Heart right ventricle (tissue), 16 donors: ENCODE measurements around the gene PDE4A. TPM values are rescaled to one million over a fixed set of nuclear protein-coding genes. Genes with fewer than 3 reads are reported as not detected.
A peak's percentile ranks its signal among the peaks of the same experiment; 100 is the strongest.

Experiments
- ATAC-seq, 8 donors: fragments of 200-7000 bp; cut with Tn5 transposase; one replicate each; pipeline ENCODE4 v1.9.1; 2020; ENCODE audit warnings: mild to moderate bottlenecking in 8 of 8, moderate library complexity in 8 of 8, moderate number of reproducible peaks in 1 of 8
- DNase-seq, 2 donors: peaks; one replicate each; pipeline ENCODE4 v3.0.0-alpha.2; 2020
- H3K27ac ChIP-seq, 10 donors: fragments of 200-600 bp; sonication (generic) in 2 of 10; one replicate each; pipeline versions ENCODE4 v1.5.0 to v1.8.0; 2020 to 2022; ENCODE audit warnings: mild to moderate bottlenecking in 3 of 10
- H3K27me3 ChIP-seq, 7 donors: fragments of 200-600 bp; one replicate each; pipeline ENCODE4 v1.8.0; 2021 to 2022; ENCODE audit warnings: mild to moderate bottlenecking in 2 of 7
- H3K36me3 ChIP-seq, 9 donors: fragments of 200-600 bp; sonication (generic) in 1 of 9; one replicate each; pipeline versions ENCODE4 v1.5.0 to v1.8.0; 2020 to 2022; ENCODE audit warnings: mild to moderate bottlenecking in 2 of 9
- H3K4me1 ChIP-seq, 9 donors: fragments of 200-600 bp; sonication (generic) in 1 of 9; one replicate each; pipeline versions ENCODE4 v1.5.0 to v1.8.0; 2020 to 2022; ENCODE audit warnings: mild to moderate bottlenecking in 4 of 9
- H3K4me3 ChIP-seq, 10 donors: fragments of 200-600 bp; sonication (generic) in 2 of 10; one replicate each; pipeline versions ENCODE4 v1.5.0 to v1.8.0; 2020 to 2022; ENCODE audit warnings: mild to moderate bottlenecking in 7 of 10, moderate library complexity in 2 of 10
- H3K9me3 ChIP-seq, 11 donors: fragments of 200-600 bp in 10 of 11; sonication (generic) in 2 of 11; one replicate each; pipeline versions ENCODE4 v1.5.0 to v1.8.0; 2013 to 2022; ENCODE audit warnings: mild to moderate bottlenecking in 2 of 11, control low read depth in 1 of 11, moderate library complexity in 1 of 11
- WGBS, 2 donors: extraction: QIAGEN DNeasy Blood & Tissue Kit; methylation state at CpG; one replicate each; pipeline ENCODE4 v1.1.7; 2013; ENCODE audit warnings: inconsistent platforms in 1 of 2; 5-methylcytosine and 5-hydroxymethylcytosine counted together
- intact Hi-C, 10 donors: fragments of 100-400 bp; cut with DNase I; formaldehyde crosslinking; loops; one replicate each; pipeline versions ENCODE4 v1.11.1 to v1.14.2; 2022
- polyA plus RNA-seq, 2 donors: library from polyadenylated mRNA; stranded (reverse); fragments of 200-250 nt; gene quantifications; one replicate each; pipeline ENCODE4 v1.2.3, GENCODE V29; 2013
- total RNA-seq, 10 donors: library from RNA; stranded (reverse); fragmentation: NEBNext Ultra II Directional in 3 of 10; extraction: Animal tissue kit (Norgen Biotek cat#: 25700) in 3 of 10; gene quantifications; one replicate each; pipeline versions ENCODE4 v1.2.1 to v1.2.4, GENCODE V29; 2021 to 2023
- TF ChIP-seq, protein P1 (sequence below), 9 donors: fragments of 200-600 bp; sonication (generic) in 2 of 9; IDR thresholded peaks; one replicate each; pipeline versions ENCODE4 v1.5.0 to v1.8.0; 2021 to 2022; ENCODE audit warnings: antibody characterized with exemption in 9 of 9, mild to moderate bottlenecking in 5 of 9, moderate library complexity in 1 of 9
- donor health status: Arrhythmogenic right ventricular cardiomyopathy.
- donor health status: ischemic (EF 13 %, LVEDD 7.1; RV severe dilation, severe dysfunction).
- donor health status: healthy with polysubstance abuse.
- donor health status: DM: no; HTN: yes; CAD: no.
- donor health status: DM: no; HTN: no; CAD: no.
- donor health status: ischemic (EF 25% LVEDD 6.9; RV normal size, moderate dysfunction).
- donor health status: ischemic (EF 25% LVEDD 5.7; RV mildly dilated, moderate dysfunction).
- donor health status: healthy.
- donor health status: DM: yes; HTN: yes; CAD: no.
- donor health status: Ischemic cardiomyopathy.
- donor health status: ischemic (EF 35%, LVEDD 5.7; RV mildly dilated, moderate dysfunction).
- donor health status: nonischemic (EF 11% LVEDD 7.7; RV severe dilation, severe dysfunction).
- donor health status: DM: yes; HTN: yes; CAD: no.
- donor health status: PGD.
- donor health status: ischemic (EF 29% LVEDD 5.4; RV normal size, mild dysfunction).
- donor health status: nonischemic (EF 23%, LVEDD 6.1; RV moderate dilation, normal function).

Gene PDE4A
- total and polyA plus RNA-seq, 12 donors = 3.5 to 50.7 (median 17.0) TPM

DNA sequence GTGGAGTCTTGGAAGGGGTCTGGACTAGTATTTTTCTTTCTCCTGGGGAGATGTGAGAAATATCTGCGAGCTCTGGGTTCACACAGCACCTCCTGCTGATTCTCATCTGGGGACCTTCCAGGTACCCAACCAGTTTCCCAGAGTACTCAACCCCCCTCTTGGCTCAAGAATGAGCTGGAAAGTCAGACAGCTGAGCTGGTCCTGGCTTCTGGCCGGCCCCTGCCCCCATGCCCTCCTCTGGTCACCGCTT, 2.2 kb upstream of the PDE4A start:
- intact Hi-C loops = no loop called here
- peaks cover 9 to 62% (median 39%) of the 10 kb centered on the region in 9 donors for H3K4me1 ChIP-seq

DNA sequence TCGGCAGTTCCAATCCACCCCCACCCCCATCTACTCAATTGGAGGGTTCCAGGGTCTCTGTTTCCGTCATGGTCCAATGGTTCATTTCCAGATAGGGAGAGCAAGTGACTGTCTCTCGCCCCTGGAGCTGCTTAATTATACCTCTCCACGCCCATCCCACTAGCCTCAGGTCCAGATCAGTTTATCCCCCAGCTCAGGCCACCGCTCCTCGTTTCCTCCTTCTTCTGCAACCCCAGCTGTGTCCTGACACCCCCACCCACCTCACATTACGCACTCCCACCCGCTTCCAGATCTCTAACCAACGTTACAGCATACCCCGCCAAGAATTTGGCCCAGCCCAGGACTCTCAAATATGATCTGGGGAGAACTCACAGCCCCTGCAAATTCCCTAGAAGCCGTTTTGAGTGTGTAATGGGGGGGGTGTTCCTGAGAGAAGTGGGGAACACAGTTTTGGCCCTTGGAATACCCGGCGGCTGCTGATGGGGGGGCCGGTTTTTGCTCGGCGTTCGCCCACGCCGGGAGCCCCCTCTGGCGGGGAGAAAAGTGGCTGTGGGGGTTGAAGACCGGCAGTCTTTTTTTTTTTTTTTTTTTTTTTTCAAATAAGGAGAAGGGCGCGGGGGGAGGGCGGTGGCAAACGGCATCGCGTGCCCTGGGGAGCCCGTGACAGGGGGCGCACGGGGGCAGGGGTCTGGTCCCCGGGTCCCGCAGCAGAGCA, 1.7 kb upstream of the PDE4A start:
- TF ChIP-seq, protein P1, sequence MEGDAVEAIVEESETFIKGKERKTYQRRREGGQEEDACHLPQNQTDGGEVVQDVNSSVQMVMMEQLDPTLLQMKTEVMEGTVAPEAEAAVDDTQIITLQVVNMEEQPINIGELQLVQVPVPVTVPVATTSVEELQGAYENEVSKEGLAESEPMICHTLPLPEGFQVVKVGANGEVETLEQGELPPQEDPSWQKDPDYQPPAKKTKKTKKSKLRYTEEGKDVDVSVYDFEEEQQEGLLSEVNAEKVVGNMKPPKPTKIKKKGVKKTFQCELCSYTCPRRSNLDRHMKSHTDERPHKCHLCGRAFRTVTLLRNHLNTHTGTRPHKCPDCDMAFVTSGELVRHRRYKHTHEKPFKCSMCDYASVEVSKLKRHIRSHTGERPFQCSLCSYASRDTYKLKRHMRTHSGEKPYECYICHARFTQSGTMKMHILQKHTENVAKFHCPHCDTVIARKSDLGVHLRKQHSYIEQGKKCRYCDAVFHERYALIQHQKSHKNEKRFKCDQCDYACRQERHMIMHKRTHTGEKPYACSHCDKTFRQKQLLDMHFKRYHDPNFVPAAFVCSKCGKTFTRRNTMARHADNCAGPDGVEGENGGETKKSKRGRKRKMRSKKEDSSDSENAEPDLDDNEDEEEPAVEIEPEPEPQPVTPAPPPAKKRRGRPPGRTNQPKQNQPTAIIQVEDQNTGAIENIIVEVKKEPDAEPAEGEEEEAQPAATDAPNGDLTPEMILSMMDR (IDR thresholded peaks at IDR 0.05) = no peak

More for the DNA sequence above, 2.2 kb upstream of the PDE4A start:
- H3K9me3 ChIP-seq = no peaks in the 10 kb centered on the region
- no peak overlapping the region for H3K4me3 ChIP-seq
- DNase-seq (no peak), ATAC-seq (no peak)
- WGBS, 2 donors = 4 to 7% methylated on average over 3 of the region's 3 CpGs
- H3K27ac ChIP-seq = no peak overlapping the region
- peaks cover 38 to 69% (median 66%) of the 10 kb centered on the region in 7 donors for H3K27me3 ChIP-seq
- TF ChIP-seq, protein P1 (IDR thresholded peaks at IDR 0.05) = no peak
- no peaks in the 10 kb centered on the region for H3K36me3 ChIP-seq

DNA sequence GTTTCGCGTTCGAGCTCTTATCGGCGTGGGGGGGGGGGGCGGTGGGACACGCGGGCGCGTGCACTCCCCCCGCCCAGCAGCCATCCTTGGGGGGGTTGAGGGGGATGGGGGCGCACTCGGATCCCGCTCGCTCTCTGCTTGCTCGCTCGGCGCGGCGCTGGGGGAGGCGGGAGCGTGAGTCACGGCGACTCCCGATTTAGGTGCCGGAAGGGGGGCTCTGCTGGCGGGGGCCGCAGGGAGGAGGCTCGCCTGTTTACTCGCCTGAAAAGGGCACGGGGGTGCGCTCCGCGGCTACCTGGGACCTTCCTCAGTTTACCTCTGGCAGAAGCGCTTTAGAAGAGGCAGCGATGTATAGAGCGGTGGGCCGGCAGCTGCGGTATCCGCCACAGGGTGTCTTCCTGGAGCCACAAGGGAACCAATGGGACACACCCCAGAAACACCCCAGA, 1.1 kb upstream of the PDE4A start:
- ATAC-seq = no peak
- no peak for DNase-seq
- Histone ChIP-seq H3K4me3 (peak overlapping the region in 6 of 10 donors; percentile 19 to 42 (median 26)), H3K27me3 (peaks cover 48 to 79% (median 77%) of the 10 kb centered on the region in 7 donors), H3K36me3 (no peaks in the 10 kb centered on the region), H3K4me1 (peaks cover 11 to 73% (median 44%) of the 10 kb centered on the region in 9 donors), H3K9me3 (no peaks in the 10 kb centered on the region), H3K27ac (no peak overlapping the region)
- intact Hi-C loops = no loop called here
- 0 to 1% methylated on average over 29 to 35 of the region's 40 CpGs for WGBS, 2 donors
- TF ChIP-seq, protein P1 (IDR thresholded peaks at IDR 0.05) = no peak

More for the DNA sequence above, 1.7 kb upstream of the PDE4A start:
- Histone ChIP-seq H3K36me3 (no peaks in the 10 kb centered on the region), H3K27ac (no peak overlapping the region), H3K27me3 (peaks cover 43 to 74% (median 71%) of the 10 kb centered on the region in 7 donors), H3K4me3 (peak overlapping the region in 3 of 10 donors; percentile 22 to 35 (median 25)), H3K4me1 (peaks cover 9 to 67% (median 39%) of the 10 kb centered on the region in 9 donors), H3K9me3 (no peaks in the 10 kb centered on the region)
- intact Hi-C loops = no loop called here
- ATAC-seq (no peak), DNase-seq (no peak)
- WGBS, 2 donors = 2% methylated on average over 28 to 32 of the region's 32 CpGs

DNA sequence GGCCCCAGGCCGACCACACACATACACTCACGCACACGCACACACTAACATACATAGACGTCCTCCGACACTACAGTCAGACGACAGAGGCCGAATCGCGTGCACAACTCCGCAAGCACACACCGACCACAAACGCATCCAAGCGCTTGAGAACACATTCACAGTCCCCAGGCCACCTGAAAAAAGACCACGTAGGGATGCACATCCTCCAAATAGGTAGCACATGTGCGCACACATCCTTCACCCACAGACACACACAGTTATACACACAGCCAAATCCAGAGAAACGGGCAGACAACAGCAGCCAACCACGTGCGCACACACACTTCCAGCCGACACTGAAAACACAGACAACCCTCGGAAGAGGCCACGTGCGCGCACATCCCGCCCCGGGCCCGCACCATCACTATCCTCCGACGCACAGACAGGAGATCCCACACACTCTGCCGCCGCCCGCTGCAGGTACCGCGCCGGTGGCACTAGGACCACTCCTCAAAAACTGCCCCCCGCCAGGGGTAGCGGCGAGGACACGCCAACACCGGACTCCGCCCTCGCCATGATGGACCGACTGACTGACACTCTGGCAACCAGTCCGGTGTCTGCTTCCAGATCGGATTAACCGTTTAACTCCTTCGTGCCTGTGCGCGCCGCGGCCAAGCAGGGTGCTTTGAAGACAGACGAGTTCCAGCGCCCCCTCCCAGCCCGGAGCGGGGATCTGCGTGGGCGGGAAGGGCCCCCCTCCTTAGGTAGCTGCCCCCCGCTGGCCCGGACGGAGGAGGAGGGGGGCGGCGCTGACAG, 493 bp upstream of the PDE4A start:
- Histone ChIP-seq H3K4me1 (peaks cover 16 to 79% (median 50%) of the 10 kb centered on the region in 9 donors), H3K27me3 (peaks cover 53 to 86% (median 79%) of the 10 kb centered on the region in 7 donors)
- intact Hi-C loops = no loop called here

More for the DNA sequence above, 493 bp upstream of the PDE4A start:
- Histone ChIP-seq H3K9me3 (no peaks in the 10 kb centered on the region), H3K36me3 (no peaks in the 10 kb centered on the region), H3K27ac (peak overlapping the region in 1 of 10 donors; percentile 31), H3K4me3 (peak overlapping the region in 9 of 10 donors; percentile 7 to 42 (median 22))
- no peak for DNase-seq
- WGBS, 2 donors = 0% methylated on average over 54 to 58 of the region's 61 CpGs
- TF ChIP-seq, protein P1 (IDR thresholded peaks at IDR 0.05) = no peak
- no peak for ATAC-seq
